Loucy (cell line): ENCODE measurements around the gene SSH2.

ENCODE experiments used
- H2AFZ ChIP-seq: fragments of 200-600 bp; sonication (generic); 2 replicates; pipeline ENCODE4 v1.6.0; 2016; ENCODE audit warnings: antibody characterized with exemption, mild to moderate bottlenecking, low read length, moderate library complexity
- H3F3A ChIP-seq: fragments of 200-600 bp; 2 replicates; pipeline ENCODE4 v1.6.0; 2016; ENCODE audit warnings: antibody characterized with exemption, low read depth, mild to moderate bottlenecking
- H3K27me3 ChIP-seq: fragments of 200-600 bp; sonication (generic); 2 replicates; pipeline ENCODE4 v1.6.1; 2014; ENCODE audit warnings: low read length, mild to moderate bottlenecking; ENCODE audit not compliant: insufficient read depth, poor library complexity, severe bottlenecking
- H3K36me3 ChIP-seq: fragments of 200-600 bp; sonication (generic); 2 replicates; pipeline ENCODE4 v1.6.1; 2016; ENCODE audit warnings: low read length; ENCODE audit not compliant: insufficient read depth
- H3K4me1 ChIP-seq: fragments of 200-600 bp; sonication (generic); 2 replicates; pipeline ENCODE4 v1.5.1; 2014; ENCODE audit warnings: low read length, mild to moderate bottlenecking; ENCODE audit not compliant: insufficient read depth, poor library complexity, severe bottlenecking
- H3K4me2 ChIP-seq: fragments of 200-600 bp; sonication (generic); 2 replicates; pipeline ENCODE4 v1.6.0; 2014; ENCODE audit warnings: antibody characterized with exemption, low read length, low read depth, mild to moderate bottlenecking; ENCODE audit not compliant: poor library complexity, severe bottlenecking
- H3K4me3 ChIP-seq: fragments of 200-600 bp; sonication (generic); 2 replicates; pipeline ENCODE4 v1.5.1; 2014; ENCODE audit warnings: low read length, mild to moderate bottlenecking, mixed read lengths; ENCODE audit not compliant: poor library complexity, severe bottlenecking
- H3K79me2 ChIP-seq: fragments of 200-600 bp; sonication (generic); 2 replicates; pipeline ENCODE4 v1.6.1; 2014; ENCODE audit warnings: low read length; ENCODE audit not compliant: insufficient read depth
- H3K9ac ChIP-seq: fragments of 200-600 bp; sonication (generic); 2 replicates; pipeline ENCODE4 v1.6.0; 2014; ENCODE audit warnings: mild to moderate bottlenecking, low read depth, low read length, moderate library complexity; ENCODE audit not compliant: poor library complexity, severe bottlenecking
- H3K9me2 ChIP-seq: fragments of 200-600 bp; sonication (generic); replicated peaks from 2 replicates; pipeline ENCODE4 v1.6.1; 2016; ENCODE audit warnings: low read depth, low read length, mixed read lengths
- H3K9me3 ChIP-seq: fragments of 200-600 bp; sonication (generic); 2 replicates; pipeline ENCODE4 v1.6.1; 2014; ENCODE audit warnings: mild to moderate bottlenecking, antibody characterized with exemption, low read length, low read depth; ENCODE audit not compliant: insufficient read depth
- H4K20me1 ChIP-seq: fragments of 200-600 bp; sonication (generic); 2 replicates; pipeline ENCODE4 v1.6.0; 2014; ENCODE audit warnings: antibody characterized with exemption, low read length, mild to moderate bottlenecking; ENCODE audit not compliant: insufficient read depth, poor library complexity, severe bottlenecking
- EZH2phosphoT487 ChIP-seq: fragments of 200-600 bp; IDR thresholded peaks from 2 replicates; pipeline ENCODE4 v1.6.1; 2018; ENCODE audit warnings: antibody characterized with exemption, mild to moderate bottlenecking, moderate library complexity, borderline replicate concordance
- TF ChIP-seq, protein P1 (sequence below): fragments of 200-600 bp; sonication (generic); conservative IDR thresholded peaks from 2 replicates; pipeline ENCODE4 v1.5.1; 2014; ENCODE audit warnings: mild to moderate bottlenecking, antibody characterized with exemption, low read length

The SSH2 gene

DNA sequence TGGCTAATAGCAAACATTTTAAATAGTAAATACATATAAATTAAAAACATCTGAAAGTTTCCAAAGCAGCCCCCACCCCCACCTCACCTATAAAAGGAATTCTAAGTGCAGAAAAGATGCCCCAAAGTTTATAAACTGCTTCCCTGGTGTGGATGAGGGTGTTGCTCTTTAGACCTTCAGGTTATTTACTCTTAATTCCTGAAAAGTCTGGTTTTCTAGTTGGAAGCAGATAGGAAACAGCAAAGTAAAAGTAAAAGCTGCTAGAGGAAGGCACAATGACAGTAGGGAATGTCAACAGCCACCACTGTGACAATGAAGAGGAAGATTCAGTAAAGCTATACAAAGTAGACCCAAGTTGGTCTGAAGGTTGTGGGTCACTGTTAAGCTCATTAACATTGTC is 37.8 kb downstream of the SSH2 start:
- Histone ChIP-seq H3K79me2 (peaks cover 77% of the 10 kb centered on the region), H3K4me2 (no peak overlapping the region), H3K9me2 (no peaks in the 10 kb centered on the region), H3K4me1 (peaks cover 7% of the 10 kb centered on the region), H3K4me3 (no peak overlapping the region), H4K20me1 (peaks cover 33% of the 10 kb centered on the region), H3K9me3 (0 out of 2 replicates have a peak, but pooled peaks cover 3% of the 10 kb centered on the region), H3K27me3 (no peaks in the 10 kb centered on the region), H3K36me3 (no peaks in the 10 kb centered on the region), H3F3A (no peaks in the 10 kb centered on the region; the same call in 1 of the 2 replicates), H2AFZ (no peak overlapping the region), H3K9ac (no peak overlapping the region)
- TF ChIP-seq EZH2phosphoT487 = no peak
- TF ChIP-seq, protein P1, sequence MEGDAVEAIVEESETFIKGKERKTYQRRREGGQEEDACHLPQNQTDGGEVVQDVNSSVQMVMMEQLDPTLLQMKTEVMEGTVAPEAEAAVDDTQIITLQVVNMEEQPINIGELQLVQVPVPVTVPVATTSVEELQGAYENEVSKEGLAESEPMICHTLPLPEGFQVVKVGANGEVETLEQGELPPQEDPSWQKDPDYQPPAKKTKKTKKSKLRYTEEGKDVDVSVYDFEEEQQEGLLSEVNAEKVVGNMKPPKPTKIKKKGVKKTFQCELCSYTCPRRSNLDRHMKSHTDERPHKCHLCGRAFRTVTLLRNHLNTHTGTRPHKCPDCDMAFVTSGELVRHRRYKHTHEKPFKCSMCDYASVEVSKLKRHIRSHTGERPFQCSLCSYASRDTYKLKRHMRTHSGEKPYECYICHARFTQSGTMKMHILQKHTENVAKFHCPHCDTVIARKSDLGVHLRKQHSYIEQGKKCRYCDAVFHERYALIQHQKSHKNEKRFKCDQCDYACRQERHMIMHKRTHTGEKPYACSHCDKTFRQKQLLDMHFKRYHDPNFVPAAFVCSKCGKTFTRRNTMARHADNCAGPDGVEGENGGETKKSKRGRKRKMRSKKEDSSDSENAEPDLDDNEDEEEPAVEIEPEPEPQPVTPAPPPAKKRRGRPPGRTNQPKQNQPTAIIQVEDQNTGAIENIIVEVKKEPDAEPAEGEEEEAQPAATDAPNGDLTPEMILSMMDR = no peak

DNA sequence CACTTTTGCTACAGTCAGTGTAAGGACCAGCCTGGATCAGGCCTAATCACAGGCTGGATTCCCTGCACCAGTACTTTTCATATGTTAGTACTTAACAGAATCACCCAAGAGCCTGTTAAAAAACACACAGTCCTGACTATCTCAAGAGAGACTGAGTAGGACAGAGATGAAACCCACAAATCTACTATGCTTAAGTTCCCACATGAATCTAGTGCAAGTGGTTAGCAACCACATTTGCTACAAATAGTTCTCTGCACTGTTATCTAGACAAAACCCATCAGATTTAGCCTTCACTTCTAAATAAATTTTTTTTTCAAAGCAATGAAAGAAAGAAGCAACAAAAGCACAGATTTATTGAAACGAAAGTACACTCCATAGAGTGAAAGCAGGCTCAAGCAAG is 38.9 kb downstream of the SSH2 start:
- no peak for TF ChIP-seq EZH2phosphoT487
- TF ChIP-seq, protein P1 = no peak
- H3K4me1 ChIP-seq = peaks cover 7% of the 10 kb centered on the region
- H3K9me2 ChIP-seq = no peaks in the 10 kb centered on the region
- H3K36me3 ChIP-seq = no peaks in the 10 kb centered on the region
- no peak overlapping the region for H3K4me3 ChIP-seq
- no peaks in the 10 kb centered on the region for H3K9me3 ChIP-seq
- H3K4me2 ChIP-seq = no peak overlapping the region
- peaks cover 33% of the 10 kb centered on the region for H4K20me1 ChIP-seq
- peaks cover 79% of the 10 kb centered on the region for H3K79me2 ChIP-seq
- H3F3A ChIP-seq = no peaks in the 10 kb centered on the region; the same call in 1 of the 2 replicates
- H3K27me3 ChIP-seq = no peaks in the 10 kb centered on the region
- no peak overlapping the region for H2AFZ ChIP-seq
- H3K9ac ChIP-seq = no peak overlapping the region

DNA sequence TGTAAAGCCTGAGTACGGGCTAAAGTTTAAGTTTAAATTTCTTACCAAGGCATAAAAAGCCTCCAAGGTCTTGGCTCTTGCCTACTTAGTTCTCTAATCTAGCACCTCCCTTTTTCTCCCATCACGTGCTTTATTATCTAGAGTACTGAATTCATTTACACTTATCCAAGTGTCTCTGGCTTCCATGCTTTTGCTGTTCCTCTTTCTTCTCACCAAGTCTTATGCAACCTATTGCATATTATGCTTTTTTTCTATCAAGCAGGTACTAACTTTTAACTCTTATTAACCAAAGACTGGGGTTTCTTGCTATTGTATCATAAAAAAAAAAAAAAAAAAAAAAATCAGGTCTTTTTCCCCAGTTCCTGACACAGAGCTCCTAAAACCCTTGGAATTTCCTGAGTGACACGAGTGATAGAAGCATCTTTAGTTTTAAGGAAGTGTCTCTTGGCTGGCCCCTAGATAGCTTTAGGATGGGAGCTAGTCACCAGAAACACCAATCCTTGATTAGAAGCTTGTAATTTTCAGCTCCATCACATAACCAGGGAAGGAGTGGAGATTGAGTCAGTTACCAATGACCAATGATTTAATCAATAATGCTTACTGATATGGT is 44.9 kb downstream of the SSH2 start:
- Histone ChIP-seq H3K36me3 (no peaks in the 10 kb centered on the region), H3K27me3 (no peaks in the 10 kb centered on the region), H3K4me2 (no peak overlapping the region), H2AFZ (no peak overlapping the region), H3F3A (no peaks in the 10 kb centered on the region), H3K4me3 (no peak overlapping the region), H3K9me2 (no peaks in the 10 kb centered on the region), H3K9ac (no peak overlapping the region), H3K79me2 (peaks cover 90% of the 10 kb centered on the region), H4K20me1 (peaks cover 25% of the 10 kb centered on the region), H3K4me1 (peaks cover 17% of the 10 kb centered on the region), H3K9me3 (no peaks in the 10 kb centered on the region)
- TF ChIP-seq EZH2phosphoT487 = no peak
- TF ChIP-seq, protein P1 = no peak
